Fibroblast of lung (primary cell): ENCODE results near the gene ETS2. TPM values are rescaled to one million over a fixed set of nuclear protein-coding genes. Genes with fewer than 3 reads are reported as not detected.

Source experiments
- DNase-seq, 2 donors: peaks; one replicate each; pipeline versions ENCODE4 v3.0.0 to v3.0.0-alpha.2; 2010; ENCODE audit warnings: low read depth in 2 of 2
- H2AFZ ChIP-seq: 2 replicates; pipeline ENCODE4 v1.5.1; 2012; ENCODE audit warnings: low read length, control low read depth, inconsistent platforms
- H3K27ac ChIP-seq: 2 replicates; pipeline ENCODE4 v1.5.1; 2011; ENCODE audit warnings: low read length, control low read depth; ENCODE audit not compliant: insufficient read depth
- H3K27me3 ChIP-seq: 2 replicates; pipeline ENCODE4 v1.5.1; 2011; ENCODE audit warnings: mild to moderate bottlenecking, low read length; ENCODE audit not compliant: control insufficient read depth, insufficient read depth
- H3K36me3 ChIP-seq: 2 replicates; pipeline ENCODE4 v1.5.1; 2011; ENCODE audit warnings: low read length; ENCODE audit not compliant: control insufficient read depth, insufficient read depth
- H3K4me1 ChIP-seq: 2 replicates; pipeline ENCODE4 v1.5.1; 2011; ENCODE audit warnings: low read length; ENCODE audit not compliant: control insufficient read depth, insufficient read depth; ENCODE audit errors: extremely low read depth
- H3K4me2 ChIP-seq: 2 replicates; pipeline ENCODE4 v1.5.1; 2011; ENCODE audit warnings: low read length, control low read depth; ENCODE audit not compliant: insufficient read depth; ENCODE audit errors: extremely low read depth
- H3K4me3 ChIP-seq, 4 experiments: fragments of 200-600 bp in 1 of 4; sonication (generic) in 1 of 4; replicated peaks in 1 of 4; 2 replicates each; pipeline ENCODE4 v1.5.1; 2011 to 2016; ENCODE audit warnings: low read length in 4 of 4, low read depth in 3 of 4, mild to moderate bottlenecking in 3 of 4, control low read depth in 2 of 4, inconsistent platforms in 1 of 4, mixed read lengths in 1 of 4; ENCODE audit not compliant: insufficient read depth in 1 of 4; ENCODE audit errors: control extremely low read depth in 1 of 4
- H3K79me2 ChIP-seq: 2 replicates; pipeline ENCODE4 v1.5.1; 2012; ENCODE audit warnings: mild to moderate bottlenecking, low read length, inconsistent platforms; ENCODE audit not compliant: control insufficient read depth, insufficient read depth
- H3K9ac ChIP-seq: 2 replicates; pipeline ENCODE4 v1.5.1; 2011; ENCODE audit warnings: mild to moderate bottlenecking, low read length, control low read depth; ENCODE audit not compliant: insufficient read depth
- H3K9me3 ChIP-seq: 2 replicates; pipeline ENCODE4 v1.5.1; 2012; ENCODE audit warnings: low read depth, low read length; ENCODE audit not compliant: control insufficient read depth, insufficient read depth
- H4K20me1 ChIP-seq: 2 replicates; pipeline ENCODE4 v1.5.1; 2011; ENCODE audit warnings: low read length; ENCODE audit not compliant: control insufficient read depth, insufficient read depth; ENCODE audit errors: extremely low read depth
- CTCF ChIP-seq, 2 donors: IDR thresholded peaks in 1 of 2; conservative IDR thresholded peaks in 1 of 2; 1 replicate in 1 of 2; 2 replicates in 1 of 2; pipeline ENCODE4 v1.5.1; 2011 to 2012; ENCODE audit warnings: low read length in 2 of 2, control low read depth in 1 of 2, inconsistent platforms in 1 of 2, low read depth in 1 of 2, mild to moderate bottlenecking in 1 of 2
- EZH2 ChIP-seq: IDR thresholded peaks from 2 replicates; pipeline ENCODE4 v1.5.1; 2012; ENCODE audit warnings: low read length, control low read depth, mild to moderate bottlenecking; ENCODE audit errors: missing control alignments
- polyA plus RNA-seq, 2 donors: library from polyadenylated mRNA; depleted of rRNA in 1 of 2; stranded (reverse) in 1 of 2; unstranded in 1 of 2; fragments of >200 nt; gene quantifications; 2 replicates each; pipeline ENCODE4 v1.2.1, GENCODE V29; 2011 to 2012; ENCODE audit warnings: missing spikeins in 1 of 2
- total RNA-seq: library from RNA; depleted of rRNA; stranded (reverse); fragments of >200 nt; gene quantifications from 2 replicates; pipeline ENCODE4 v1.2.1, GENCODE V29; 2014

ETS2 gene
- total and polyA plus RNA-seq, 2 donors (not counting 1 experiment from before 2014, with no cell fraction given) = 28.0 to 77.3 TPM

GRCh38 chr21:38806942-38807284 lies 1.2 kb downstream of the ETS2 start:
- H3K9ac ChIP-seq = peak overlapping the region; percentile 91
- H2AFZ ChIP-seq = no peak overlapping the region
- no peaks in the 10 kb centered on the region for H3K27me3 ChIP-seq
- no peaks in the 10 kb centered on the region for H4K20me1 ChIP-seq
- DNase-seq = peak in 1 of 2 donors; percentile 42
- H3K4me1 ChIP-seq = peaks cover 5% of the 10 kb centered on the region
- no peaks in the 10 kb centered on the region for H3K9me3 ChIP-seq
- peak overlapping the region; percentile 57 for H3K4me2 ChIP-seq
- TF ChIP-seq EZH2 (no peak), CTCF (conservative IDR thresholded peaks at IDR 0.05 in 1 of 2, IDR thresholded peaks at IDR 0.05 in 1 of 2; ENCODE audit: low read depth in 1 of 2, low read length in 2 of 2) (no peak)
- peak overlapping the region; percentile 71 to 93 (median 86) for H3K4me3 ChIP-seq
- peaks cover 57% of the 10 kb centered on the region for H3K79me2 ChIP-seq
- H3K36me3 ChIP-seq = peaks cover 2% of the 10 kb centered on the region
- H3K27ac ChIP-seq = peak overlapping the region; percentile 83

DNA sequence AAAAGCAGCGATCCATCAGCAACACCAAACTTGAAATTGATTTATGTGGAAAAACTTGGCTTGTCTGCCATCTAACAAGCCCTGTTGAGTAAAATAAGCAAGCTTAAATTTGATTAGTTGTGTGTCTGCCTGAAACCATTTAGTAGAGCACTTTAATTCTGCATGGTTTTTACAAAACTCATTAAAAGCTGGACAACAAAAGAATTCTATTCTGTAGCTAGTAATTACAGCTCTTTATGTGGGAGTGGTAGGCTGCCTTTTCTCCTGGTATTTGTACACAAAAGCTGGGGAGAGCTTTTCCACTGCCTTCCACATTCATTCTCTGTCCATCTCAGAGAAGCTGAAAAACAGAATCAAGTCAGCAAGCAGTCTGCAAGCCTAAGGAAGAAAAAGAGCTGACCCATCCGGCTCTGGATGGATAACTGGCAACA lies 1.7 kb downstream of the ETS2 start:
- Histone ChIP-seq H3K9me3 (no peaks in the 10 kb centered on the region), H3K36me3 (peaks cover 2% of the 10 kb centered on the region), H4K20me1 (no peaks in the 10 kb centered on the region), H3K27ac (peak overlapping the region; percentile 83), H3K79me2 (peaks cover 61% of the 10 kb centered on the region), H3K4me2 (peak overlapping the region; percentile 57), H3K4me1 (peaks cover 5% of the 10 kb centered on the region), H3K27me3 (no peaks in the 10 kb centered on the region), H3K4me3 (peak overlapping the region; percentile 71 to 93 (median 86)), H2AFZ (no peak overlapping the region), H3K9ac (peak overlapping the region; percentile 91)
- TF ChIP-seq EZH2 (no peak), CTCF (conservative IDR thresholded peaks at IDR 0.05 in 1 of 2, IDR thresholded peaks at IDR 0.05 in 1 of 2; ENCODE audit: low read depth in 1 of 2, low read length in 2 of 2) (no peak)
- DNase-seq = peak in 1 of 2 donors; percentile 57

DNA sequence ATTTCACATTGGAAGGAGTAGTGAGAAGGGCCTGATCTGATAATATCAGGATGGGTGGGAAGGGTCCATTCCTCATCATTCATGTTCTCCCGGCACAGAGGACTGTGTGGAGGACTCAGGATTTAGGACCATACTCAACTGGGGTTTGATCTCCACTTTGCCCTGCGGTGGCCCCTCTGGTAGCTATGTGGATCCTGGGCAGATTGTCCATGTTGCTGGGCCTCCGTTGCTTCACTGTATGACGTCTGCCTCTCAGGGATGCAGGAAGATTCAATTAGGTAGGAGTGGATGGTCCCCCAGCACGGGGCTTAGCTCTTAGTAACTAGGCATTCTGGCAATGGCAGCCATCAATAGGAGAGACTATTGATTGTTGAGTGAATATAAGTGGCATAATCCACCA lies 2.3 kb downstream of the ETS2 start:
- no peaks in the 10 kb centered on the region for H4K20me1 ChIP-seq
- H3K9ac ChIP-seq = no peak overlapping the region
- peak overlapping the region; percentile 57 for H3K4me2 ChIP-seq
- peak overlapping the region; percentile 71 to 93 (median 86) for H3K4me3 ChIP-seq
- no peak for TF ChIP-seq CTCF (conservative IDR thresholded peaks at IDR 0.05 in 1 of 2, IDR thresholded peaks at IDR 0.05 in 1 of 2; ENCODE audit: low read depth in 1 of 2, low read length in 2 of 2)
- H3K4me1 ChIP-seq = peaks cover 5% of the 10 kb centered on the region
- H3K9me3 ChIP-seq = no peaks in the 10 kb centered on the region
- H3K27ac ChIP-seq = peak overlapping the region; percentile 83
- DNase-seq = peak in 1 of 2 donors; percentile 54
- no peaks in the 10 kb centered on the region for H3K27me3 ChIP-seq
- H3K36me3 ChIP-seq = peaks cover 2% of the 10 kb centered on the region
- peaks cover 63% of the 10 kb centered on the region for H3K79me2 ChIP-seq
- no peak overlapping the region for H2AFZ ChIP-seq
